K562 (cell line): ENCODE measurements around the gene IL3RA. TPM values are rescaled to one million over a fixed set of nuclear protein-coding genes. Genes with fewer than 3 reads are reported as not detected.
A peak's percentile ranks its signal among the peaks of the same experiment; 100 is the strongest.

ENCODE experiments used
- LARP7 ChIP-seq: fragments of 450-650 bp; IDR thresholded peaks from 2 replicates; pipeline ENCODE4 v1.6.1; 2016
- MCM3 ChIP-seq: fragments of 450-650 bp; IDR thresholded peaks from 2 replicates; pipeline ENCODE4 v1.6.1; 2016
- MEF2D ChIP-seq: conservative IDR thresholded peaks from 2 replicates; pipeline ENCODE4 v1.6.1; 2016; ENCODE audit warnings: low read depth, missing genetic modification characterization, missing compliant biosample characterization
- PCBP1 ChIP-seq: fragments of 200-400 bp; formaldehyde crosslinking; IDR thresholded peaks from 2 replicates; pipeline ENCODE4 v1.6.1; 2018; ENCODE audit warnings: mild to moderate bottlenecking, low read depth, low read length; ENCODE audit not compliant: poor library complexity, severe bottlenecking
- PHB ChIP-seq: fragments of 250-450 bp; sonication (Bioruptor Pico); IDR thresholded peaks from 2 replicates; pipeline ENCODE4 v1.5.0; 2021
- RBM14 ChIP-seq: fragments of 200-400 bp; formaldehyde crosslinking; IDR thresholded peaks from 2 replicates; pipeline ENCODE4 v1.6.1; 2018; ENCODE audit warnings: low read depth, mild to moderate bottlenecking, low read length, moderate library complexity, borderline replicate concordance; ENCODE audit not compliant: insufficient read depth
- SAP30 ChIP-seq: fragments of 200-600 bp; sonication (generic); IDR thresholded peaks from 2 replicates; pipeline ENCODE4 v1.6.1; 2012; ENCODE audit warnings: borderline replicate concordance, low read depth, mild to moderate bottlenecking, moderate library complexity, low read length, control low read depth, inconsistent platforms; ENCODE audit not compliant: insufficient read depth, poor library complexity, severe bottlenecking
- SMAD3 ChIP-seq: fragments of 450-650 bp; formaldehyde crosslinking; conservative IDR thresholded peaks from 2 replicates; pipeline ENCODE4 v1.4.0; 2020; ENCODE audit warnings: mild to moderate bottlenecking
- ZFPM2 ChIP-seq: fragments of 250-450 bp; sonication (Bioruptor Pico); IDR thresholded peaks from 2 replicates; pipeline ENCODE4 v1.5.1; 2022; ENCODE audit warnings: mild to moderate bottlenecking
- ZNF696 ChIP-seq: fragments of 250-450 bp; sonication (Bioruptor Pico); conservative IDR thresholded peaks from 2 replicates; pipeline ENCODE4 v1.4.0; 2020; ENCODE audit warnings: mild to moderate bottlenecking, moderate library complexity
- ZZZ3 ChIP-seq: fragments of 450-650 bp; IDR thresholded peaks from 2 replicates; pipeline ENCODE4 v1.6.1; 2016; ENCODE audit warnings: antibody characterized with exemption, mild to moderate bottlenecking, moderate library complexity
- polyA plus RNA-seq, 8 experiments: library from polyadenylated mRNA; depleted of rRNA in 4 of 8; stranded (reverse) in 5 of 8; unstranded in 3 of 8; fragments of >200 nt; fragmentation: Nextera tagmentation in 2 of 8; fragmentation: Illumina TruSeq in 1 of 8; extraction: Ambion mirVana in 2 of 8; extraction: Trizol in 1 of 8; gene quantifications; 2 replicates each; pipeline versions ENCODE4 v1.2.1 to v1.2.3, GENCODE V29; 2011 to 2014; ENCODE audit warnings: inconsistent platforms in 1 of 8, missing spikeins in 1 of 8
- total RNA-seq, 7 experiments: library from RNA; depleted of rRNA in 6 of 7; stranded (reverse); fragments of >200 nt in 6 of 7; fragmentation: Illumina TruSeq in 2 of 7; extraction: Trizol in 2 of 7; gene quantifications; 2 replicates each; pipeline versions ENCODE4 v1.2.1 to v1.2.3, GENCODE V29; 2011 to 2021; ENCODE audit warnings: low replicate concordance in 1 of 7
- TF ChIP-seq, protein P1 (sequence below): sonication (generic); formaldehyde crosslinking; IDR thresholded peaks from 2 replicates; pipeline ENCODE4 v1.9.0; 2022; ENCODE audit warnings: mild to moderate bottlenecking, missing genetic modification reagents
- TF ChIP-seq, protein P2 (sequence below): fragments of 250-450 bp; sonication (Bioruptor Pico); IDR thresholded peaks from 2 replicates; pipeline ENCODE4 v1.8.0; 2022; ENCODE audit warnings: moderate library complexity, mild to moderate bottlenecking, inconsistent platforms
- TF ChIP-seq, protein P3 (sequence below), 2 experiments: fragments of 200-800 bp in 1 of 2; sonication (Bioruptor generic) in 1 of 2; sonication (generic) in 1 of 2; formaldehyde crosslinking in 1 of 2; IDR thresholded peaks in 1 of 2; conservative IDR thresholded peaks in 1 of 2; 2 replicates each; pipeline versions ENCODE4 v1.5.0 to v1.6.1; 2016 to 2020; ENCODE audit warnings: missing compliant biosample characterization in 1 of 2, missing genetic modification characterization in 1 of 2, missing genetic modification reagents in 1 of 2
- TF ChIP-seq, protein P4 (sequence below): fragments of 450-650 bp; formaldehyde crosslinking; IDR thresholded peaks from 2 replicates; pipeline ENCODE4 v1.4.0; 2020; ENCODE audit warnings: mild to moderate bottlenecking, moderate library complexity
- TF ChIP-seq, protein P5 (sequence below): fragments of 200-800 bp; sonication (Bioruptor generic); IDR thresholded peaks from 2 replicates; pipeline ENCODE4 v1.6.1; 2017; ENCODE audit warnings: missing genetic modification characterization, missing compliant biosample characterization
- TF ChIP-seq, protein P6 (sequence below): sonication (generic); formaldehyde crosslinking; IDR thresholded peaks from 2 replicates; pipeline ENCODE4 v1.5.0; 2020; ENCODE audit warnings: missing genetic modification reagents
- TF ChIP-seq, protein P7 (sequence below): fragments of 250-450 bp; sonication (Bioruptor Pico); IDR thresholded peaks from 2 replicates; pipeline ENCODE4 v1.8.0; 2021; ENCODE audit warnings: mild to moderate bottlenecking, moderate library complexity

Gene IL3RA
- total and polyA plus RNA-seq, 9 of the 15 experiments (the other 6 are each of a cell fraction or from before 2014, with no cell fraction given) = not detected

DNA sequence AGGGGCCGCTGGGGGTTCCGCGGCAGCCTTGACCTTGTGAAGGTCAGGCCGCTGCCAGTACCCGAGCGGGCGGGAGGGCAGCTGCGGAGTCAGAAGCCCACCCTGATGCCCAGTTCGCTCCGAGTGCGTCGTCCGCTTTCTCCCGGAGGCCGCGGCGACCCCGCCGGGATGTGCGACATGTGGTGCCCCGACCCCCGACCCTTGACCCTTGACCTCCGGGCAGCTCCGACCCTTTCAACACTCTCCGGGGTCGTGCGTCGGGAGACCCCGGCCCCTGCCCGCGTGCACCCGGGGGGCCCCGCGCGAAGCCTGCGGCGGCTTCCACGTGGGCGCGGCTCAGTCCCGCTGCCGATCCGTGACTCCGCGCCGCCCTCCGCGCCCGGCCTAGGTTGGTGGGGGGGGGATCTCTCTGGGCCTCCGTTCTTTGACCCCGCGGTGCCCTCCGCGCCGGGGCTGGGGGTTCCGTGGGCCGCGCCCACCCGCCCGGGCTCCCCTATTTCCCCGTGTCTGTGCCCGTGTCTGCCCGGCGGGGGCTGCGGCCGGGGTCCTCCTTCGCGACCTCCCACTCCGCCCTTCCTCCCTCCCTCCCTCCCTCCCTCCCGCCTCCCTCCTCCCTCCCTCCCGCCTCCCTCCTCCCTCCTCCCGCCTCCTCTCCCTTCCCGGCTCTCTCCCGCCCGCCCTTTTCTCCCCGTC lies 55.9 kb downstream of the IL3RA start (continued):
- TF ChIP-seq SMAD3 (CRISPR knock-in tag) = peak; percentile 84; the same call in 1 of the 2 replicates
- 0 out of 2 replicates have a peak, but pooled peaks have one; percentile 40 for TF ChIP-seq MEF2D (tag)
- TF ChIP-seq, protein P1, sequence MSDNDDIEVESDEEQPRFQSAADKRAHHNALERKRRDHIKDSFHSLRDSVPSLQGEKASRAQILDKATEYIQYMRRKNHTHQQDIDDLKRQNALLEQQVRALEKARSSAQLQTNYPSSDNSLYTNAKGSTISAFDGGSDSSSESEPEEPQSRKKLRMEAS = peak; percentile 72
- no peak for TF ChIP-seq RBM14
- TF ChIP-seq LARP7 = no peak
- peak; percentile 37 for TF ChIP-seq PCBP1
- TF ChIP-seq ZFPM2 (CRISPR knock-in tag) = 0 out of 2 replicates have a peak, but pooled peaks have one; percentile 67
- peak; percentile 81; the same call in 1 of the 2 replicates for TF ChIP-seq PHB (CRISPR knock-in tag)
- TF ChIP-seq, protein P2, sequence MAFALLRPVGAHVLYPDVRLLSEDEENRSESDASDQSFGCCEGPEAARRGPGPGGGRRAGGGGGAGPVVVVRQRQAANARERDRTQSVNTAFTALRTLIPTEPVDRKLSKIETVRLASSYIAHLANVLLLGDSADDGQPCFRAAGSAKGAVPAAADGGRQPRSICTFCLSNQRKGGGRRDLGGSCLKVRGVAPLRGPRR (CRISPR knock-in tag) = peak; percentile 87; the same call in 1 of the 2 replicates
- TF ChIP-seq, protein P3, sequence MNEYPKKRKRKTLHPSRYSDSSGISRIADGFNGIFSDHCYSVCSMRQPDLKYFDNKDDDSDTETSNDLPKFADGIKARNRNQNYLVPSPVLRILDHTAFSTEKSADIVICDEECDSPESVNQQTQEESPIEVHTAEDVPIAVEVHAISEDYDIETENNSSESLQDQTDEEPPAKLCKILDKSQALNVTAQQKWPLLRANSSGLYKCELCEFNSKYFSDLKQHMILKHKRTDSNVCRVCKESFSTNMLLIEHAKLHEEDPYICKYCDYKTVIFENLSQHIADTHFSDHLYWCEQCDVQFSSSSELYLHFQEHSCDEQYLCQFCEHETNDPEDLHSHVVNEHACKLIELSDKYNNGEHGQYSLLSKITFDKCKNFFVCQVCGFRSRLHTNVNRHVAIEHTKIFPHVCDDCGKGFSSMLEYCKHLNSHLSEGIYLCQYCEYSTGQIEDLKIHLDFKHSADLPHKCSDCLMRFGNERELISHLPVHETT (CRISPR knock-in tag; conservative IDR thresholded peaks at IDR 0.05 in 1 of 2, IDR thresholded peaks at IDR 0.05 in 1 of 2) = peak in 1 of 2 experiments; percentile 83; a peak in 1 of 4 replicates
- no peak for TF ChIP-seq ZZZ3
- no peak for TF ChIP-seq MCM3
- TF ChIP-seq ZNF696 = no peak
- TF ChIP-seq, protein P4, sequence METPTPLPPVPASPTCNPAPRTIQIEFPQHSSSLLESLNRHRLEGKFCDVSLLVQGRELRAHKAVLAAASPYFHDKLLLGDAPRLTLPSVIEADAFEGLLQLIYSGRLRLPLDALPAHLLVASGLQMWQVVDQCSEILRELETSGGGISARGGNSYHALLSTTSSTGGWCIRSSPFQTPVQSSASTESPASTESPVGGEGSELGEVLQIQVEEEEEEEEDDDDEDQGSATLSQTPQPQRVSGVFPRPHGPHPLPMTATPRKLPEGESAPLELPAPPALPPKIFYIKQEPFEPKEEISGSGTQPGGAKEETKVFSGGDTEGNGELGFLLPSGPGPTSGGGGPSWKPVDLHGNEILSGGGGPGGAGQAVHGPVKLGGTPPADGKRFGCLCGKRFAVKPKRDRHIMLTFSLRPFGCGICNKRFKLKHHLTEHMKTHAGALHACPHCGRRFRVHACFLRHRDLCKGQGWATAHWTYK (CRISPR knock-in tag) = peak; percentile 98
- TF ChIP-seq, protein P5, sequence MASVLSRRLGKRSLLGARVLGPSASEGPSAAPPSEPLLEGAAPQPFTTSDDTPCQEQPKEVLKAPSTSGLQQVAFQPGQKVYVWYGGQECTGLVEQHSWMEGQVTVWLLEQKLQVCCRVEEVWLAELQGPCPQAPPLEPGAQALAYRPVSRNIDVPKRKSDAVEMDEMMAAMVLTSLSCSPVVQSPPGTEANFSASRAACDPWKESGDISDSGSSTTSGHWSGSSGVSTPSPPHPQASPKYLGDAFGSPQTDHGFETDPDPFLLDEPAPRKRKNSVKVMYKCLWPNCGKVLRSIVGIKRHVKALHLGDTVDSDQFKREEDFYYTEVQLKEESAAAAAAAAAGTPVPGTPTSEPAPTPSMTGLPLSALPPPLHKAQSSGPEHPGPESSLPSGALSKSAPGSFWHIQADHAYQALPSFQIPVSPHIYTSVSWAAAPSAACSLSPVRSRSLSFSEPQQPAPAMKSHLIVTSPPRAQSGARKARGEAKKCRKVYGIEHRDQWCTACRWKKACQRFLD (CRISPR knock-in tag) = peak; percentile 95
- TF ChIP-seq, protein P6, sequence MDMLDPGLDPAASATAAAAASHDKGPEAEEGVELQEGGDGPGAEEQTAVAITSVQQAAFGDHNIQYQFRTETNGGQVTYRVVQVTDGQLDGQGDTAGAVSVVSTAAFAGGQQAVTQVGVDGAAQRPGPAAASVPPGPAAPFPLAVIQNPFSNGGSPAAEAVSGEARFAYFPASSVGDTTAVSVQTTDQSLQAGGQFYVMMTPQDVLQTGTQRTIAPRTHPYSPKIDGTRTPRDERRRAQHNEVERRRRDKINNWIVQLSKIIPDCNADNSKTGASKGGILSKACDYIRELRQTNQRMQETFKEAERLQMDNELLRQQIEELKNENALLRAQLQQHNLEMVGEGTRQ = peak; percentile 33; the same call in 1 of the 2 replicates
- TF ChIP-seq, protein P7, sequence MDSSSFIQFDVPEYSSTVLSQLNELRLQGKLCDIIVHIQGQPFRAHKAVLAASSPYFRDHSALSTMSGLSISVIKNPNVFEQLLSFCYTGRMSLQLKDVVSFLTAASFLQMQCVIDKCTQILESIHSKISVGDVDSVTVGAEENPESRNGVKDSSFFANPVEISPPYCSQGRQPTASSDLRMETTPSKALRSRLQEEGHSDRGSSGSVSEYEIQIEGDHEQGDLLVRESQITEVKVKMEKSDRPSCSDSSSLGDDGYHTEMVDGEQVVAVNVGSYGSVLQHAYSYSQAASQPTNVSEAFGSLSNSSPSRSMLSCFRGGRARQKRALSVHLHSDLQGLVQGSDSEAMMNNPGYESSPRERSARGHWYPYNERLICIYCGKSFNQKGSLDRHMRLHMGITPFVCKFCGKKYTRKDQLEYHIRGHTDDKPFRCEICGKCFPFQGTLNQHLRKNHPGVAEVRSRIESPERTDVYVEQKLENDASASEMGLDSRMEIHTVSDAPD (CRISPR knock-in tag) = peak; percentile 44; the same call in 1 of the 2 replicates
- no peak for TF ChIP-seq SAP30
